NCI-H2171 treated with DMSO at 0.1 percent for 48 hours (cell line): Measurements from ENCODE around the gene ETFDH.
"Not testable (repeated sequence)": the region's sequence is repeated elsewhere in the genome, so short reads cannot be mapped to it uniquely, and the experiment has no call there.

Experiments
- DNase-seq: peaks from one replicate; lab custom pipeline; 2025; lab: John Stamatoyannopoulos, UW

The ETFDH gene

DNA sequence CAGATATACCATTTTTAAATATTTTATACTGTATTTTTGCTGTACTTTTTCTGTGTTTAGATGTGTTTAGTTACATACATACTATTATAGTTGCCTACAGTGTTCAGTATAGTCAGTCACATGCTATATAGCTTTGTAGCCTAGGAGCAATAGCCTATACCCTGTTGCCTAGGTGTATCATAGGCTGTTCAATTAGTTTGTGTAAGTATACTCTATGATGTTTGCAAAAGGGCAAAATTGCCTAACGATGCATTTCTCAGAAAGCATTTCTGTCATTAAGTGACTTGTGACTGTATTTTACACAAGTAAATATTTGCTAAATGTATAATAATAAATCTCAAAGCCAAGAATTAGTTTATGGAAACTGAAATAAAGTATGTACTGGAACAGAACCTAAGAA is 9.5 kb downstream of the ETFDH start:
- DNase-seq = no peak

GRCh38 chr4:158682066-158682465 is 10.0 kb downstream of the ETFDH start:
- no peak for DNase-seq

DNA sequence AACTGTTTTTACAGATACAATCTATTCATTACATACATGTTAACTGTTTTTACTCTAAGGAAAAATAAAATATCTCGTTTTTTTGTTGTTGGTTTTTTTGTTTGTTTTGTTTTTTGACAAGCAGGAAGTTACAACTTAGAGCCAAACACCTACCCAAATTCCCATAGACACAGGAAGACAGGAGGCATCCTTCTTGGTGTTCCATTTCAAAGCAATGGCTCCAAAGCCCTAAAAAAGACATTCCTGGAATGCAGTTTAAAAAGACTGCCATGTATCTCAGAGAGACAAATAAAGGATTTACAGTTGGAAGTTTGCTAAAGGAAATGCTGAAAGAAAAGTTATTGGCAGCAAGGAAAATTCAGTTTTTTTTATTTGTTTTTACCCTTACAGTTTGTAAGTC is 16.7 kb downstream of the ETFDH start:
- DNase-seq = no peak

- no peak for DNase-seq
These were observed 32.2 kb downstream of the ETFDH start for GRCh38 chr4:158704274-158704673.

DNA sequence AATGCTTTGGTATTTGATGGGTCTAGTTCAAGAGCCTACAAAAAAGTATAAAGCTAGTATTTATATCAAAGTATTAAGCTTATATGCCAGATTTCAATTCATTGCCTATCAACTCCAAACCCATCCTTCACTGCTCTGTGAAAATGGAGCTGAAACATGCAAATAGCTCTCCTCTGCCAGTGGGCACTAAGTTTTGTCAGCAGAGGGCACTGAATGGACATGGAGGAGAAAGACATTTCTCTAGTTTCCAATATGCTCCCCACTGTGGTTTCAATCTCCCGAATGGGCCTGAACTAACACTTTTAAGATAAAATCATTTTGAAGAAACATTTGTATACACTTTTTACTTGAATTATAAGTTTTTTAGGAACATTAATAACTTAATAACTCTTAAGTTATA is 38.7 kb downstream of the ETFDH start:
- DNase-seq = peak; percentile 1

DNA sequence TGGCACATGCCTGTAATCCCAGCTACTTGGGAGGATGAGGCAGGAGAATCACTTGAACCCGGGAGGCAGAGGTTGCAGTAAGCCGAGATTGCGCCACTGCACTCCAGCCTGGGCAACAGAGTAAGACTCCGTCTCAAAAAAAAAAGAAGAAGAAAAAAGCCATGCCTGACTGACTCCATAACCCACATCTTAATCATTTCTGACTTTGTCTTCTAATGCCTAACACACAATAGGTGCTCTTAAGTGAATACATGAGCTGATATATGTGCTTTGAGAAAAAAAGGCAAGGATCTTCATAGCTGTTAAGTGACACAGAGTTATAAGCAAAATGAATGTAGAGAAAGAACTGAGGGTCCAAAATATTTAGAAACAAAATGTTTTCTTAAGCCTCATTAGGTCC is 40.5 kb downstream of the ETFDH start:
- DNase-seq = not testable (repeated sequence)

GRCh38 chr4:158714937-158715336 is 42.8 kb downstream of the ETFDH start:
- DNase-seq = no peak

- no peak for DNase-seq
These were observed 43.7 kb downstream of the ETFDH start for GRCh38 chr4:158715802-158716201.

- DNase-seq = no peak
These were observed 49.6 kb downstream of the ETFDH start for GRCh38 chr4:158721680-158722079.

- DNase-seq = no peak
These were observed 50.3 kb downstream of the ETFDH start for GRCh38 chr4:158722291-158722916.

GRCh38 chr4:158722917-158723793 is 51.1 kb downstream of the ETFDH start, which contains the start of gene PPID:
Gene PPID, minus strand, starts transcription at chr4:158723396. Its CDS starts 108 bp downstream, at chr4:158723288.
- peak; percentile 78 for DNase-seq

DNA sequence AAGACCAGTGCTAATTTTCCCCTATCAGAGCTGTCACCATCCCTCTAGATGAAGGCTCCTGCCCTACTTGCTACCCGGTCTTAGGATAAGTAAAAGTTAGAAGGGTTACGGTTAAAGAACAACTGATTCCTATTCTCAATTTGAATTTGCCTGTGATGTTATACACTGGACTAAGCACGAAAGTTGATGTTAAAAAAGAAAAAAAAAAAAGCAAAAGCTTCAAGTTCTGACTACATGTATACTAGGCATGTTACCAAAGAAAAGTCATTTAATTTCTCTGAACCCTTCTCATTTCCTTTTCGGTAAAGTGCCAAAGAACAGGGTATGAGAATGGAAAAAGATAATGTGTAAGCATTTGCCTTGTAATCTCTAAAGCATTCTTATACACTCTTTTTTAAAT is 52.5 kb downstream of the ETFDH start:
- DNase-seq = no peak

DNA sequence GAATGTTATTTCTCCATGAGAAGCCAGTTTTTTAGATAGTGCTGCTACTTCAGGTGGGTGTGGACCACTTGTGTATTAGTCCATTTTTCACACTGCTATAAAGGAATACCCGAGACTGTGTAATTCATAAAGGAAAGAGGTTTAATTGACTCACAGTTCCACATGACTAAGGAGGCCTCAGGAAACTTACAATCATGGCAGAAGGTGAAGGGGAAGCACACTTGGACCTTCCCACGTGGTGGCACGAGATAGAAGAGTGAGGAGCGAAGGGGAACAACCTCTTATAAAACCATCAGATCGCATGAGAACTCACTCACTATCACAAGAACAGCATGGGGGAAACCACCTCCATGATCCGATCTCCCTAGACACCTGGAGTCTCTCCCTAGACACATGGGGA is 54.5 kb downstream of the ETFDH start:
- DNase-seq = no peak

GRCh38 chr4:158728236-158728635 is 56.1 kb downstream of the ETFDH start:
- no peak for DNase-seq

GRCh38 chr4:158729716-158730559 is 57.8 kb downstream of the ETFDH start:
- peak; percentile 12 for DNase-seq

GRCh38 chr4:158738866-158739265 is 66.8 kb downstream of the ETFDH start:
- DNase-seq = no peak

GRCh38 chr4:158739600-158739999 is 67.5 kb downstream of the ETFDH start:
- no peak for DNase-seq

DNA sequence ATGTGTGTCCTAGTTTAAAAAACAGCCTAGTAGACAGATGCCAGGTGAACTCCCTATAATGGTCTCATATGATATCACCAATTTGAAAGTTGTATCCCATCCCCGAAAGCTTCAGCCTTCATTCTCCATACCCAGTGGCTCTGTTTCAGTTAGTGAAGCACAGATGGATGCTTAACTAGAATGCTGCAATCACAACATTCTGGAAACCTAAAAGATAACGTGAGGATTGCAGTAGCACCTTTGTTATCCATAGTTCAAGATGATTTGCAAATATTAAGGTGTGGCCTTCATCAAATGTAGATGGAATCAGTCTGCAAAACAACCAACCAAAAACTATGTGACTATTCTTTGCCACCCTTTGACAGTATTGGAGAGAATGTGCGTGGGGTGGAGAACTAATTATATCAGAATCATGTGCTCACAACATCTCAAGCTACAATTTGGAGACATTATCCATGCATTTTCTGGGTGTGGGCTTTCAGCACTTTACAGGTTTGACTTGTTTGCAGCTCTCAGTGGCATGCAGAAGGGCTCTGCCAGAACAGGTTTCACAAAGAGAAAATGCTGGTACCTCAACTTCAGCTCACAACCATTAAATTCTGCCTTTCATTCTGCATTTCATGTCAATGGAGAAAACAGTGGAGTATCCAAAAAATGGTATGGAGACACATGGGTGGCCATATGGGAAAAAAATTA is 69.4 kb downstream of the ETFDH start:
- no peak for DNase-seq

DNA sequence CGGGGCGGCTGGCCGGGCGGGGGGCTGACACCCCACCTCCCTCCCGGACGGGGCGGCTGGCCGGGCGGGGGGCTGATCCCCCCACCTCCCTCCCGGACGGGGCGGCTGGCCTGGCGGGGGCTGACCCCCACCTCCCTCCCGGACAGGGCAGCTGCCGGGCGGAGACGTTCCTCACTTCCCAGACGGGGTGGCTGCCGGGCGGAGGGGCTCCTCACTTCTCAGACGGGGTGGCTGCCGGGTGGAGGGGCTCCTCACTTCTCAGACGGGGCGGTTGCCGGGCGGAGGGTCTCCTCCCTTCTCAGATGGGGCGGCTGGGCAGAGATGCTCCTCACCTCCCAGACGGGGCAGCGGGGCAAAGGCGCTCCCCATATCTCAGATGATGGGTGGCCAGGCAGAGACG is 74.4 kb downstream of the ETFDH start:
- DNase-seq = not testable (repeated sequence)

- no peak for DNase-seq
These were observed 78.3 kb downstream of the ETFDH start for GRCh38 chr4:158750379-158750778.

DNA sequence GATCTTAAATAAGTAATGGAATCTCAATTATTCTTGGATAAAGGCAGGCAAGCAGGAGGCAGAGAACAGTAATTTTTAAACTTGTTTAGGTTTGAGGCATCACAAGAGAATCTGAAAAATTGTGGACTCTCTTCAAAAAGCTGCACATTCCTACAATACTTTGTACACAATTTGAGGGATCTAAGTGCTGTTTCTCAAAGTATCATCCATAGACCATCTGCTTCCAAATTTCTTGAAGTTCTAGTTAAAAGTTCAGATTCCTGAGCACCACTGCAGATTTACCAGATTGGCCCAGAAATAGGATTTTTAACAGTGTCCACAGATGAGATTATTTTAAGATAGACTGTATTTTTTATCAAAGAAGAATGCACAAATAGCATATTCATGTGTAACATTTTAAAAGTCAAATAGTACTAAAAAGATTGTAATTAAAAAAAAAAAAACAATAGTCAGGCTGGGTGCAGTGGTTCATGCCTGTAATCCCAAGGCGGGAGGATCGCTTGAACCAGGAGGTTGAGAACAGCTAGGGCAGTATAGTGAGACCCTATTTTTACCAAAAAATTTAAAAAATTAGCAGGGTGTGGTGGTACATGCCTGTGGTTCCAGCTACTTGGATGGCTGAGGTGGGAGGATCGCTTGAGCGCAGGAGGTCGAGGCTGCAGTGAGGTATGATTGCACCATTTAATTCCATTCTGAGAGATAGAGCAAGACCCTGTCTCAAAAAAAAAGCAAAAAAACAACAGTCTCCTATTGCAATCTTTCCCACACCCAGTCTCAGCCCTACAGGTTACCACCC is 82.5 kb downstream of the ETFDH start:
- no peak for DNase-seq
